Measurements from ENCODE around the gene MOGAT1.
"Not testable (repeated sequence)": the region's sequence is repeated elsewhere in the genome, so short reads cannot be mapped to it uniquely, and the experiment has no call there.

The MOGAT1 gene

GRCh38 chr2:222750533-222750932, 79.1 kb downstream of the MOGAT1 start:
- H3K4me3 ChIP-seq (ENCODE audit: low read length), result no peak overlapping the region
- TF ChIP-seq CTCF (IDR thresholded peaks at IDR 0.05; ENCODE audit: insufficient read depth, low read depth, low read length, missing control alignments), result no peak
- no peak for DNase-seq (ENCODE audit: low read depth)

GRCh38 chr2:222751238-222751637, 79.8 kb downstream of the MOGAT1 start:
- no peak overlapping the region for H3K4me3 ChIP-seq (ENCODE audit: low read length)
- no peak for TF ChIP-seq CTCF (IDR thresholded peaks at IDR 0.05; ENCODE audit: insufficient read depth, low read depth, low read length, missing control alignments)
- no peak for DNase-seq (ENCODE audit: low read depth)

- no peak overlapping the region for H3K4me3 ChIP-seq (ENCODE audit: low read length)
- TF ChIP-seq CTCF (IDR thresholded peaks at IDR 0.05; ENCODE audit: insufficient read depth, low read depth, low read length, missing control alignments), result no peak
- DNase-seq (ENCODE audit: low read depth), result no peak
Measured at GRCh38 chr2:222751821-222752719, 80.6 kb downstream of the MOGAT1 start.

GRCh38 chr2:222752746-222753145, 81.3 kb downstream of the MOGAT1 start:
- H3K4me3 ChIP-seq (ENCODE audit: low read length), result no peak overlapping the region
- no peak for TF ChIP-seq CTCF (IDR thresholded peaks at IDR 0.05; ENCODE audit: insufficient read depth, low read depth, low read length, missing control alignments)
- no peak for DNase-seq (ENCODE audit: low read depth)

GRCh38 chr2:222753251-222753824, 81.9 kb downstream of the MOGAT1 start:
- H3K4me3 ChIP-seq (ENCODE audit: low read length), result no peak overlapping the region
- DNase-seq (ENCODE audit: low read depth), result peak; percentile 52
- no peak for TF ChIP-seq CTCF (IDR thresholded peaks at IDR 0.05; ENCODE audit: insufficient read depth, low read depth, low read length, missing control alignments)

GRCh38 chr2:222754324-222754930, 83.0 kb downstream of the MOGAT1 start:
- TF ChIP-seq CTCF (IDR thresholded peaks at IDR 0.05; ENCODE audit: insufficient read depth, low read depth, low read length, missing control alignments), result no peak
- DNase-seq (ENCODE audit: low read depth), result no peak
- H3K4me3 ChIP-seq (ENCODE audit: low read length), result no peak overlapping the region

GRCh38 chr2:222755593-222755992, 84.1 kb downstream of the MOGAT1 start:
- not testable (repeated sequence) for DNase-seq (ENCODE audit: low read depth); H3K4me3 ChIP-seq (ENCODE audit: low read length)

Data from epithelial cell of esophagus (primary cell).